Thyroid gland (tissue), 4 donors: ENCODE results near the gene ADGRB3.

Source experiments
- CTCF ChIP-seq, 6 experiments: fragments of 200-600 bp in 3 of 6; fragments of 450-650 bp in 3 of 6; sonication (generic) in 3 of 6; IDR thresholded peaks; one replicate each; pipeline ENCODE4 v1.5.1; 2016 to 2019; ENCODE audit warnings: antibody characterized with exemption in 6 of 6, mild to moderate bottlenecking in 2 of 6, inconsistent platforms in 1 of 6, moderate library complexity in 1 of 6
- POLR2A ChIP-seq, 2 donors: fragments of 450-650 bp; IDR thresholded peaks; one replicate each; pipeline ENCODE4 v1.6.1; 2017; ENCODE audit warnings: antibody characterized with exemption in 2 of 2, mild to moderate bottlenecking in 2 of 2, moderate library complexity in 1 of 2

GRCh38 chr6:68941345-68941744 is 306.3 kb downstream of the ADGRB3 start:
- TF ChIP-seq CTCF (IDR thresholded peaks at IDR 0.05) (no peak), POLR2A (IDR thresholded peaks at IDR 0.05) (no peak)
